Measurements from ENCODE around the gene CAPN1. TPM values are rescaled to one million over a fixed set of nuclear protein-coding genes. Genes with fewer than 3 reads are reported as not detected.

CAPN1 gene
- total and polyA plus RNA-seq, 2 of the 4 experiments (the other 2 are of a cell fraction) = 110 to 182 TPM

GRCh38 chr11:65206901-65207300, 25.2 kb downstream of the CAPN1 start:
- H3K9me1 ChIP-seq (ENCODE audit: insufficient read depth, low read length) = no peaks in the 10 kb centered on the region
- intact Hi-C loops (cut with micrococcal nuclease) = no loop called here
- peaks cover 73% of the 10 kb centered on the region for H3K36me3 ChIP-seq (ENCODE audit: control insufficient read depth, insufficient read depth, low read length)
- BruUV-seq (replicated peaks) = no TSS peak
- ChIA-PET CTCF (no interaction called here), POLR2A (ENCODE audit: unreplicated experiment) (no interaction called here)
- H3K4ac ChIP-seq (ENCODE audit: low read depth, low read length) = no peak overlapping the region
- H3K23ac ChIP-seq (ENCODE audit: low read depth, low read length) = no peak overlapping the region
- no peak for ATAC-seq (ENCODE audit: low read depth)
- H3K9ac ChIP-seq (ENCODE audit: low read depth, low read length) = no peak overlapping the region
- no peak overlapping the region for H2AK5ac ChIP-seq (ENCODE audit: low read depth, low read length)
- no peak overlapping the region for H3K4me3 ChIP-seq (ENCODE audit: insufficient read depth, low read depth, low read length)
- H4K5ac ChIP-seq (ENCODE audit: low read depth, low read length) = no peak overlapping the region
- H2BK20ac ChIP-seq (ENCODE audit: low read depth, low read length) = no peak overlapping the region
- 90% methylated on average over 2 of the region's 7 CpGs; no CpG with 5 or more reads in 1 of the 2 experiments for WGBS, 2 experiments (ENCODE audit: extremely low coverage in 2 of 2, insufficient read length in 1 of 2)
- H3K18ac ChIP-seq (ENCODE audit: low read depth, low read length) = no peak overlapping the region
- peaks cover 11% of the 10 kb centered on the region; the same call in 1 of the 2 replicates for H4K20me1 ChIP-seq (ENCODE audit: insufficient read depth, low read length)
- H4K91ac ChIP-seq (ENCODE audit: insufficient read depth, low read depth, low read length) = no peak overlapping the region
- H3K9me3 ChIP-seq (ENCODE audit: control insufficient read depth, insufficient read depth, low read length) = no peaks in the 10 kb centered on the region
- no peak overlapping the region for H3K27ac ChIP-seq (ENCODE audit: insufficient read depth, low read length)
- DNase-seq = no peak
- no peak overlapping the region for H2AK9ac ChIP-seq (replicated peaks; ENCODE audit: low read depth, low read length, poor library complexity)
- TF ChIP-seq MAFK (IDR thresholded peaks at IDR 0.05; ENCODE audit: low read depth, low read length) (no peak), USF2 (IDR thresholded peaks at IDR 0.05; ENCODE audit: low read depth, low read length) (no peak), BHLHE40 (IDR thresholded peaks at IDR 0.05; ENCODE audit: low read depth, low read length) (no peak), SMC3 (IDR thresholded peaks at IDR 0.05; ENCODE audit: low read depth, low read length) (no peak), NFE2L2 (IDR thresholded peaks at IDR 0.05; ENCODE audit: low read depth, low read length) (no peak), RCOR1 (IDR thresholded peaks at IDR 0.05; ENCODE audit: insufficient replicate concordance, low read length) (no peak), FOS (IDR thresholded peaks at IDR 0.05; ENCODE audit: low read depth, low read length) (no peak), POLR2A (IDR thresholded peaks at IDR 0.05; ENCODE audit: low read depth, low read length) (no peak), CEBPB (IDR thresholded peaks at IDR 0.05; ENCODE audit: low read depth, low read length) (no peak), CHD1 (IDR thresholded peaks at IDR 0.05; ENCODE audit: low read depth, low read length) (no peak), ELK1 (IDR thresholded peaks at IDR 0.05; ENCODE audit: borderline replicate concordance, low read depth, low read length) (no peak), MXI1 (IDR thresholded peaks at IDR 0.05; ENCODE audit: borderline replicate concordance, low read depth, low read length) (no peak), RFX5 (IDR thresholded peaks at IDR 0.05; ENCODE audit: low read depth, low read length) (no peak), MAZ (IDR thresholded peaks at IDR 0.05; ENCODE audit: borderline replicate concordance, low read depth, low read length) (no peak), RAD21 (IDR thresholded peaks at IDR 0.05; ENCODE audit: low read length) (no peak)
- TF ChIP-seq, protein P1, sequence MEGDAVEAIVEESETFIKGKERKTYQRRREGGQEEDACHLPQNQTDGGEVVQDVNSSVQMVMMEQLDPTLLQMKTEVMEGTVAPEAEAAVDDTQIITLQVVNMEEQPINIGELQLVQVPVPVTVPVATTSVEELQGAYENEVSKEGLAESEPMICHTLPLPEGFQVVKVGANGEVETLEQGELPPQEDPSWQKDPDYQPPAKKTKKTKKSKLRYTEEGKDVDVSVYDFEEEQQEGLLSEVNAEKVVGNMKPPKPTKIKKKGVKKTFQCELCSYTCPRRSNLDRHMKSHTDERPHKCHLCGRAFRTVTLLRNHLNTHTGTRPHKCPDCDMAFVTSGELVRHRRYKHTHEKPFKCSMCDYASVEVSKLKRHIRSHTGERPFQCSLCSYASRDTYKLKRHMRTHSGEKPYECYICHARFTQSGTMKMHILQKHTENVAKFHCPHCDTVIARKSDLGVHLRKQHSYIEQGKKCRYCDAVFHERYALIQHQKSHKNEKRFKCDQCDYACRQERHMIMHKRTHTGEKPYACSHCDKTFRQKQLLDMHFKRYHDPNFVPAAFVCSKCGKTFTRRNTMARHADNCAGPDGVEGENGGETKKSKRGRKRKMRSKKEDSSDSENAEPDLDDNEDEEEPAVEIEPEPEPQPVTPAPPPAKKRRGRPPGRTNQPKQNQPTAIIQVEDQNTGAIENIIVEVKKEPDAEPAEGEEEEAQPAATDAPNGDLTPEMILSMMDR (conservative IDR thresholded peaks at IDR 0.05; ENCODE audit: low read depth, low read length) = no peak
- no peaks in the 10 kb centered on the region for H3K27me3 ChIP-seq (ENCODE audit: control insufficient read depth, insufficient read depth, low read length)
- dilution Hi-C loops (cut with HindIII; ENCODE audit: low sequenced_read_pairs, unreplicated experiment) = no loop called here
- H2BK120ac ChIP-seq (ENCODE audit: low read depth, low read length) = no peak overlapping the region
- no peak overlapping the region for H4K8ac ChIP-seq (ENCODE audit: low read depth in 2 of 2, low read length in 2 of 2)
- H2BK5ac ChIP-seq (ENCODE audit: low read depth, low read length, poor library complexity, severe bottlenecking) = no peak overlapping the region
- H3K56ac ChIP-seq (ENCODE audit: extremely low read depth, insufficient read depth, low read length) = no peak overlapping the region
- H3K4me2 ChIP-seq (ENCODE audit: low read depth, low read length) = no peak overlapping the region
- no peaks in the 10 kb centered on the region for H3K4me1 ChIP-seq (ENCODE audit: control insufficient read depth, insufficient read depth, low read length)
- H2AFZ ChIP-seq (replicated peaks; ENCODE audit: low read length, poor library complexity) = no peak overlapping the region
- in situ Hi-C loops (cut with MboI; ENCODE audit: low sequenced_read_pairs) = no loop called here
- H2BK15ac ChIP-seq (ENCODE audit: low read depth, low read length) = no peak overlapping the region
- 0 out of 4 replicates have a peak, but pooled peaks cover 0 to 7% of the 10 kb centered on the region in 2 experiments for H3K79me1 ChIP-seq (ENCODE audit: low read depth in 1 of 2, low read length in 2 of 2)
- no peak overlapping the region for H3K14ac ChIP-seq (replicated peaks; ENCODE audit: low read depth, low read length)
